Measurements from ENCODE around the gene NFKBIE.
A peak's percentile ranks its signal among the peaks of the same experiment; 100 is the strongest.

The NFKBIE gene

DNA sequence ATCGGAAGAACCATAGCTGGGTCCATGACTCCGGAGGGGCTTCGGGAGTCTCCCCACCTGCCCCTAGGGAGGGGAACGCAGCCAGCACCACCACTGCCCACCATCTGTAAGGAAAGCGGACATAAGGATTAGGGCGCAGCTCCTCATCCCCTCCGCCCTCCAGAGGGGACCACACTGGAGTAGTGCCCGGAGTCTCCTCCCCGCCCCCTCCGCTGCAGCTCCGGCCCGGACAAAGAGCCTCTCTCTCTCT is 8.7 kb downstream of the NFKBIE start:
- peak overlapping the region; percentile 81 for H3K27ac ChIP-seq (replicated peaks)
- TF ChIP-seq, protein P1, sequence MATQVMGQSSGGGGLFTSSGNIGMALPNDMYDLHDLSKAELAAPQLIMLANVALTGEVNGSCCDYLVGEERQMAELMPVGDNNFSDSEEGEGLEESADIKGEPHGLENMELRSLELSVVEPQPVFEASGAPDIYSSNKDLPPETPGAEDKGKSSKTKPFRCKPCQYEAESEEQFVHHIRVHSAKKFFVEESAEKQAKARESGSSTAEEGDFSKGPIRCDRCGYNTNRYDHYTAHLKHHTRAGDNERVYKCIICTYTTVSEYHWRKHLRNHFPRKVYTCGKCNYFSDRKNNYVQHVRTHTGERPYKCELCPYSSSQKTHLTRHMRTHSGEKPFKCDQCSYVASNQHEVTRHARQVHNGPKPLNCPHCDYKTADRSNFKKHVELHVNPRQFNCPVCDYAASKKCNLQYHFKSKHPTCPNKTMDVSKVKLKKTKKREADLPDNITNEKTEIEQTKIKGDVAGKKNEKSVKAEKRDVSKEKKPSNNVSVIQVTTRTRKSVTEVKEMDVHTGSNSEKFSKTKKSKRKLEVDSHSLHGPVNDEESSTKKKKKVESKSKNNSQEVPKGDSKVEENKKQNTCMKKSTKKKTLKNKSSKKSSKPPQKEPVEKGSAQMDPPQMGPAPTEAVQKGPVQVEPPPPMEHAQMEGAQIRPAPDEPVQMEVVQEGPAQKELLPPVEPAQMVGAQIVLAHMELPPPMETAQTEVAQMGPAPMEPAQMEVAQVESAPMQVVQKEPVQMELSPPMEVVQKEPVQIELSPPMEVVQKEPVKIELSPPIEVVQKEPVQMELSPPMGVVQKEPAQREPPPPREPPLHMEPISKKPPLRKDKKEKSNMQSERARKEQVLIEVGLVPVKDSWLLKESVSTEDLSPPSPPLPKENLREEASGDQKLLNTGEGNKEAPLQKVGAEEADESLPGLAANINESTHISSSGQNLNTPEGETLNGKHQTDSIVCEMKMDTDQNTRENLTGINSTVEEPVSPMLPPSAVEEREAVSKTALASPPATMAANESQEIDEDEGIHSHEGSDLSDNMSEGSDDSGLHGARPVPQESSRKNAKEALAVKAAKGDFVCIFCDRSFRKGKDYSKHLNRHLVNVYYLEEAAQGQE (IDR thresholded peaks at IDR 0.05; ENCODE audit: insufficient replicate concordance, low read depth): no peak
- no peak for TF ChIP-seq POLR2AphosphoS5 (IDR thresholded peaks at IDR 0.05; ENCODE audit: low read depth)
- no peak for TF ChIP-seq GABPA (IDR thresholded peaks at IDR 0.05; ENCODE audit: low read depth)
- no peak for TF ChIP-seq SPI1 (IDR thresholded peaks at IDR 0.05; ENCODE audit: borderline replicate concordance, low read depth)
- TF ChIP-seq, protein P2, sequence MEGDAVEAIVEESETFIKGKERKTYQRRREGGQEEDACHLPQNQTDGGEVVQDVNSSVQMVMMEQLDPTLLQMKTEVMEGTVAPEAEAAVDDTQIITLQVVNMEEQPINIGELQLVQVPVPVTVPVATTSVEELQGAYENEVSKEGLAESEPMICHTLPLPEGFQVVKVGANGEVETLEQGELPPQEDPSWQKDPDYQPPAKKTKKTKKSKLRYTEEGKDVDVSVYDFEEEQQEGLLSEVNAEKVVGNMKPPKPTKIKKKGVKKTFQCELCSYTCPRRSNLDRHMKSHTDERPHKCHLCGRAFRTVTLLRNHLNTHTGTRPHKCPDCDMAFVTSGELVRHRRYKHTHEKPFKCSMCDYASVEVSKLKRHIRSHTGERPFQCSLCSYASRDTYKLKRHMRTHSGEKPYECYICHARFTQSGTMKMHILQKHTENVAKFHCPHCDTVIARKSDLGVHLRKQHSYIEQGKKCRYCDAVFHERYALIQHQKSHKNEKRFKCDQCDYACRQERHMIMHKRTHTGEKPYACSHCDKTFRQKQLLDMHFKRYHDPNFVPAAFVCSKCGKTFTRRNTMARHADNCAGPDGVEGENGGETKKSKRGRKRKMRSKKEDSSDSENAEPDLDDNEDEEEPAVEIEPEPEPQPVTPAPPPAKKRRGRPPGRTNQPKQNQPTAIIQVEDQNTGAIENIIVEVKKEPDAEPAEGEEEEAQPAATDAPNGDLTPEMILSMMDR (IDR thresholded peaks at IDR 0.05; ENCODE audit: insufficient read depth, low read length): no peak
- no peak for DNase-seq (ENCODE audit: low read depth in 1 of 2, low spot score in 1 of 2)
- H3K27me3 ChIP-seq (ENCODE audit: insufficient read depth, poor library complexity, severe bottlenecking): no peaks in the 10 kb centered on the region
- peak overlapping the region; percentile 91 for H3K4me3 ChIP-seq (replicated peaks; ENCODE audit: insufficient read depth, low read length)

DNA sequence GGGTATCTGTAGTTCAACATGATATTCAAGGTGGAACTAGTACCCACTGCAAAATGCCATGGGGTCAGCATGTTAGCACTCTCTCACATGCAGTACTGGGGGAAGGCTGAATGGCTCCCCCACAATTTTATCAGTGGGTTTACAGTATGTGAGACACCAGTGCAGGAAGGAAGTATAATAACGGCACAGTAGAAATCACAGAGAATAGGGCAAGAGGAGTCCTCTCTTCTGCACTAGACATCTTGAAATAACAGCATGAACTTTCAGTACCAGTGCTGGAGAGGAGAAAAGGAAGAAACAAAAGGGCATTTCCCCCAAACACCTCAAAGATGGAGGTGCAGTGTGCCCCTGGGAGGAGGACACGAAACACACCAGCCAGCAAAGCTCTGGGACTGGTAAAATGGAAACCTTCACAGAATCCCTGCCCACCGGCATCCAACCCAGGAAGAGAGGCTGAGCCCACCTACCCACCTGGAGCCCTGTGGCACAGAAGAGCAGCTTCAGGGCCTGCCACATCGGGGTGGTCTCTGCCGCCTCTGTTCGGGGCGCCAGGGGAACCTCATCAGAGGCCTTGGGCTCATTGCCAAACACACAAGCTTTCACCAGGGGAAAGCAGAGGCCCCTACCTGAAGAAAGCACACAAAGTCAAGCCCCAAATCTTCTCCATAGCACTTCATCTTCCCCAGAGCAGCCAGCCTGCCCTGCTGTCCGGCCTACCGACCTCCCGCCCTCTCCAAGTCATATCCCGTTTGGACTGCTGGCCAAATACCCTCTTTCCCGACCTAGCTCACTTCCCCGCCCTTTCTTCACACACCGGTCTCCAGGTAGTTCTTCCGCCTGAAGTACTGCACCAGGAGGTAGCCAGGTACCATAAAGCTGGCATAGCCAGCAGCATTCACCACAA is 9.2 kb downstream of the NFKBIE start:
- H3K27me3 ChIP-seq (ENCODE audit: insufficient read depth, poor library complexity, severe bottlenecking): no peaks in the 10 kb centered on the region
- DNase-seq (ENCODE audit: low read depth in 1 of 2, low spot score in 1 of 2): no peak
- H3K27ac ChIP-seq (replicated peaks): peak overlapping the region; percentile 81

DNA sequence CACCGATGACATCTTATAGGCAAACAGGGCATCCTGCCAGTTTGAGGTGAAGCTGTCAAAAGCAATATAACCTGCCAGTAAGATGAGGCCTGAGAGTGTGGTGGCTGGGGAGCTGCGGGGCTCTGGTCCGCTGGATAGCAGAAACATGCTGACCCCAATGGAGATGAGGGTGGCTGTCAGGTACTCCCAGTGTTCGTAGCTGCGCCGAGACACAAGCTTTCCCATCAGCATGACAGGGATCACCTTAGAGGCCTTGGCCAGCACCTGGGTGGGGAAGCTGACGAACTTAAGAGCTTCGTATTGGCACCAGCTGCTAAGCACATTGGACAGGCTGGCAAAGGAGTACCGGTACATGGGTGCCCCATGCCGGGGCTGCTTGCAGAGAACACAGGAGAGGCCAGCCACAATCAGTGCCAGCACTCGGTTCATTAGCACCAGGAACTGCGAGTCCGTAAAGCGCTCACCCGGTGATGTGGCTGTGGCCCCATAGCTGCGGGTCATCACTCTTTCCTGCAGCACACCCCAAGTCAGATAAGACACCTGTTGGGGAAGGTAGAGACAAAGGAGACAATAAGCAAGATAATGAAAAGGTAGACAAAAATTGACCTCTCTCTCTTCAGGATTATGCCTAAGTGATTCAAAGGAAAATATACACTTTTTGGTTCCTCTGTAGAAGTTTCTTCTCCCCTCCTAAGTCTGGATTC is 10.1 kb downstream of the NFKBIE start:
- Histone ChIP-seq H3K4me3 (replicated peaks; ENCODE audit: insufficient read depth, low read length) (no peak overlapping the region), H3K27me3 (ENCODE audit: insufficient read depth, poor library complexity, severe bottlenecking) (no peaks in the 10 kb centered on the region), H3K27ac (replicated peaks) (no peak overlapping the region)
- DNase-seq (ENCODE audit: low read depth in 1 of 2, low spot score in 1 of 2): no peak
- TF ChIP-seq SPI1 (IDR thresholded peaks at IDR 0.05; ENCODE audit: borderline replicate concordance, low read depth) (no peak), POLR2AphosphoS5 (IDR thresholded peaks at IDR 0.05; ENCODE audit: low read depth) (peak; percentile 33), GABPA (IDR thresholded peaks at IDR 0.05; ENCODE audit: low read depth) (no peak)
- TF ChIP-seq, protein P1 (IDR thresholded peaks at IDR 0.05; ENCODE audit: insufficient replicate concordance, low read depth): peak; percentile 32
- TF ChIP-seq, protein P2 (IDR thresholded peaks at IDR 0.05; ENCODE audit: insufficient read depth, low read length): no peak

More for the DNA sequence above, 9.2 kb downstream of the NFKBIE start:
- no peak for TF ChIP-seq POLR2AphosphoS5 (IDR thresholded peaks at IDR 0.05; ENCODE audit: low read depth)
- TF ChIP-seq, protein P2 (IDR thresholded peaks at IDR 0.05; ENCODE audit: insufficient read depth, low read length): no peak
- no peak for TF ChIP-seq SPI1 (IDR thresholded peaks at IDR 0.05; ENCODE audit: borderline replicate concordance, low read depth)
- TF ChIP-seq, protein P1 (IDR thresholded peaks at IDR 0.05; ENCODE audit: insufficient replicate concordance, low read depth): no peak
- TF ChIP-seq GABPA (IDR thresholded peaks at IDR 0.05; ENCODE audit: low read depth): no peak
- peak overlapping the region; percentile 91 for H3K4me3 ChIP-seq (replicated peaks; ENCODE audit: insufficient read depth, low read length)

Data from HL-60 (cell line).